HG02642 (cell line): ENCODE results near the gene DPY30.

Experiments
- ATAC-seq: cut with Tn5 transposase; IDR thresholded peaks from one replicate; pipeline ENCODE4 v1.9.1; 2021; ENCODE audit warnings: mild to moderate bottlenecking; ENCODE audit not compliant: unreplicated experiment, poor library complexity

DPY30 gene

DNA sequence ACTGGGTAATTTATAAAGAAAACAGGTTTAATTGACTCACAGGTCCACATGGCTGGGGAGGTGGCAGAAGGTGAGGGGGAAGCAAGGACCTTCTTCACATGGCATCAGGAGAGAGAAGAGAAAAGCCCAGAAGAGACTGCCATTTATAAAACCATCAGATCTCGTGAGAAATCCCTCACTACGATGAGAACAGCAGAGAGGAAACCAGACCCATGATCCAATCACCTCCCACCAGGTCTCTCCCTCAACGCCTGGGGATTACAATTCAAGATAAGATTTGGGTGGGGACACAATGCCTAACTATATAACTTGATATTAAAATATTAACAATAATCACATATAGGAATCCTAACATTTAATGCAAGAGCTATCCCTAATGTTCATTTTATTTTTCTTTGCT, 60.6 kb downstream of the DPY30 start:
- ATAC-seq: no peak

DNA sequence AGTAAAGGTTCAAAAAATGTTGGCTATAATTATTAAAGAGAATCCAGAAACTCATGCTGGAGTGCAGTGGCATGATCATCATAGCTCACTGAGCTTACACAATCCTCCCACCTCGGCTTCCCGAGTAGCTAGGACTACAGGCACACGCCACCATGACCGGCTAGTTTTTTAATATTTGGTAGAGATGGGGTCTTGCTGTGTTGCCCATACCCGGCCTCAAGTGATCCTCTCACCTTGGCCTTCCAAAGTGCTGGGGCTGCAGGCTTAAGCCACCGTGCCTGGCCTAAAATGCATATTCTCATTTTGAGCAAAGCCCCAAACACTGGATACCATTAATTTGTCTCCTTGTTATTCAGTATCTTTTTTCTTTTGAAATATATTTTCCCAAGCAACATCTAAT, 61.2 kb downstream of the DPY30 start:
- ATAC-seq: no peak
